Measurements from ENCODE around the gene CCDC85B.

The CCDC85B gene

GRCh38 chr11:65883786-65884715 is 6.4 kb upstream of the CCDC85B start:
- in situ Hi-C loops (cut with MboI; ENCODE audit: low sequenced_read_pairs, unreplicated experiment) = loop anchor here (5.0 kb wide), 1 partner anchor 103 kb away; no protein-coding TSS in a partner anchor
- no peak for TF ChIP-seq CTCF (IDR thresholded peaks at IDR 0.05; ENCODE audit: borderline replicate concordance, control extremely low read depth, extremely low read depth, insufficient read depth, missing control alignments)
- DNase-seq (ENCODE audit: low spot score) = no peak

- peak; percentile 88 for DNase-seq (ENCODE audit: low spot score)
- peak; percentile 100 for TF ChIP-seq CTCF (IDR thresholded peaks at IDR 0.05; ENCODE audit: borderline replicate concordance, control extremely low read depth, extremely low read depth, insufficient read depth, missing control alignments)
- in situ Hi-C loops (cut with MboI; ENCODE audit: low sequenced_read_pairs, unreplicated experiment) = loop anchor here (5.0 kb wide), 1 partner anchor 103 kb away; no protein-coding TSS in a partner anchor
These were observed 5.8 kb upstream of the CCDC85B start for GRCh38 chr11:65884716-65885092.

- TF ChIP-seq CTCF (IDR thresholded peaks at IDR 0.05; ENCODE audit: borderline replicate concordance, control extremely low read depth, extremely low read depth, insufficient read depth, missing control alignments) = no peak
- in situ Hi-C loops (cut with MboI; ENCODE audit: low sequenced_read_pairs, unreplicated experiment) = no loop called here
- no peak for DNase-seq (ENCODE audit: low spot score)
These were observed 5.2 kb upstream of the CCDC85B start for GRCh38 chr11:65885231-65885630.

GRCh38 chr11:65885808-65886536 is 4.5 kb upstream of the CCDC85B start:
- in situ Hi-C loops (cut with MboI; ENCODE audit: low sequenced_read_pairs, unreplicated experiment) = no loop called here
- TF ChIP-seq CTCF (IDR thresholded peaks at IDR 0.05; ENCODE audit: borderline replicate concordance, control extremely low read depth, extremely low read depth, insufficient read depth, missing control alignments) = no peak
- no peak for DNase-seq (ENCODE audit: low spot score)

GRCh38 chr11:65886826-65887722 is 3.4 kb upstream of the CCDC85B start:
- no peak for TF ChIP-seq CTCF (IDR thresholded peaks at IDR 0.05; ENCODE audit: borderline replicate concordance, control extremely low read depth, extremely low read depth, insufficient read depth, missing control alignments)
- DNase-seq (ENCODE audit: low spot score) = no peak
- in situ Hi-C loops (cut with MboI; ENCODE audit: low sequenced_read_pairs, unreplicated experiment) = no loop called here

GRCh38 chr11:65887723-65888162 is 2.7 kb upstream of the CCDC85B start:
- in situ Hi-C loops (cut with MboI; ENCODE audit: low sequenced_read_pairs, unreplicated experiment) = no loop called here
- TF ChIP-seq CTCF (IDR thresholded peaks at IDR 0.05; ENCODE audit: borderline replicate concordance, control extremely low read depth, extremely low read depth, insufficient read depth, missing control alignments) = peak; percentile 0
- DNase-seq (ENCODE audit: low spot score) = no peak

Data from GM13976 (cell line).